ENCODE measurements around the gene MLH1.

The MLH1 gene

DNA sequence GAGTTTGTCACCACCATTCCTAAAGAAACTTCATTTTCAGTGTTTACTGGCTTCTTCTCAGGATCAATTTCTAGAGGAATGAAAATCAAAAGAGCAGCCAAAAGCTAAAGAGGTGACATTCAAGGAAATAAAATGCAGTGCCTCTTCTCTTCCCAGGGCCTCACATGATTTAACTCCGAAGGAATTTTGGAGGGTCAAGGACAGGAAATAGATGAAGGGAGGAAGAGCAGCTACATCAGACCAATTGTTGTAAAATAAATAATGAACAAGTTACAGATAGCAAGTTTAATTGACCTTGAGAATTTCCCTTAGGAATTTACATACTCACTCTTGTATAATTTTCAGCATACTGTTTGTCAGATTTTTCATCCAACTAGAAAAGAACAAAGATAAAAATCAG lies 103.0 kb downstream of the MLH1 start:
- no peak for DNase-seq

DNA sequence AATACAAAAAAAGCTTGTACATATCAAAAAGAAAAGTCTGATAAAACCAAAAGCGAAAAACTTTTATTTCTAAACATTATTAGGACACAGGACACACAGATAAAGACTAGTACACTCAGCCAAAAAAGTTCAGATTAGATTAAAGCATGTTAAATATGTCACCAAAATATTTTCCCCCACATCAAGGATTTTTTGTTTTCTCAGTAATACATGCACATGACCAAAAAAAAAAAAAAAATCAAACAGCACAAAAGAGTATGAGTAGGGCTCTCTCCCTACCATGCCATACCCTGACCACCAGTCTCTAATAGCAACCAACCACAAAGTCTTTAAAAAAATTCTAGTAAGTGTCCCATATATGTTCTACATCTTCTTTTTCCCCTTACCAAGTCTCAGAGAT lies 103.7 kb downstream of the MLH1 start:
- DNase-seq = no peak

DNA sequence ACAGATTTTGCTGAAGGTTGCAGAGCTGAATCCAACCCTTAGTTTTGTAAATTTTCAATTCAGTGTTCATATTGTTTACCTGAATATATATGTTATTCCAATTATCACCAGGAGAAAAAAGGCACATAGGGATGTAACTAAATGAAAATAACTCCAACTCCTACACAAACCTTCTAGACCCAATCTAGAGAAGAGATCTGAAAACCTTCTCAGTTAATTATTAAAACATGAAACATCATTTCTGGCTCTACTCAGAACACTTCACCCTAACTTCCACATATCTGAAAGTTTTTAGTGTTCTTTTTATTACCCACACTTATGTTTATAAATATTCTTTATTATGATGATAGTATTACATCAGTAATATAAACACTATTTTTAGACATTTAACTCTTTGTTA lies 104.5 kb downstream of the MLH1 start:
- DNase-seq = no peak

DNA sequence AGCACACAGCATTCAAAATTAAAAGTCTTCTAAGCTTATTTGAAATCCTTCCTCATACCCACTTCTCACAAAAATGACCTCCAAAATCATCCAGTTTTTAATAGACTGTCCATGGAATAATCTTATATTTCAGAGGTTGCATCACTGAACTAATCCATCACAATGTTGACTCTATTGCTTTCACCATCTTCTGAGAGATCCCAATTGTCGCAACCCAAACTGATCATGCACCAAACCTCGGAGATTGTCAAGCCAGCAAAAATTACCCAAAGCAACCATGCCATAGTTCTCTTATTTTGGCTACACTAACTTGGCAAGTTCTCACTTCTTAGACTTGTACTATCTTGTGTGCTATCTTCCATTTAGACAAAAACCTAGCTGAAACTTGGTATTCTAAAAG lies 105.6 kb downstream of the MLH1 start:
- no peak for DNase-seq

GRCh38 chr3:37099469-37099868 lies 106.2 kb downstream of the MLH1 start:
- DNase-seq = no peak

DNA sequence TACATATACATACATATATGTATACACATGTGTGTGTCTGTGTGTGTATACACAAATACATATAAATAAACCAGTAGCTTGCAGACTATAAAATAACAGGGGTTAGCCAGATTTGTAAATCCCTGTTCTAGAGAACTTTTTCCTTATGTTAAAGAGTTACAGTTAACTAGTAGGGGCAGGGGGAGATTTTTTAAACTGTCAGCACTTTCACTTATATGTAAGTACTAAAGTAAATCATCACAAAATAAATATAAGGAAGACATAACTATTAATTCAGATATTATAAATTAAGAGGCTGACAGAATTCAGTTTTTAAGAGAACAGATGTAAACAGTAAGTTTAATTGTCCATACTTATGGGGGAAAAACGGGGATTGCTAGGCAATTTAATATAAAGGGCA lies 107.1 kb downstream of the MLH1 start:
- no peak for DNase-seq

Measured in suppressor macrophage (primary cell).